ENCODE results near the gene TNC.

DNA sequence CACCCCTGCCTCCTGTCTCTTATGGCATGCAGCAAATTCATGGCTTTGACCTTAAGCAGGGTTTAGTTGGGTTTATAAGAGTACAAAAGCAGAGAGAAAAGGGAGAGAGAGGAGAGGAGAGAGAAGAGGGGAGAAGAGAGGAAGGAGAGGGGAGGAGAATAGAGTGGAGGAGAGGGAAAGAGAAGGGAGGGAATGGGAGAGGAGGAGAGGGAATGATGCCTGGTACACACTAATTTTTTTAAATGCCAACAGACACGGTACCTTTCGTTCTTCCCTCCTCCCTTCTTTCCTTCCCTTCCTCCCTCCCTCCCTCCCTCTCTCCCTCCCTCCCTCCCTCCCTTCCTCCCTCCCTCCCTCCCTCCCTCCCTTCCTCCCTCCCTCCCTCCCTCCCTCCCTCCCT is 48.7 kb downstream of the TNC start:
- TF ChIP-seq EZH2phosphoT487 (IDR thresholded peaks at IDR 0.05; ENCODE audit: insufficient read depth, low read depth) (no peak), EZH2 (IDR thresholded peaks at IDR 0.05; ENCODE audit: insufficient read depth, poor library complexity, severe bottlenecking) (no peak)

Data from GM23248 (cell line).